Stimulated activated effector memory CD8-positive, alpha-beta T cell treated with anti-CD3 and anti-CD28 coated beads, Interleukin-12 subunit alpha, Interleukin-12 subunit beta, amount 100 ng/mL, for 72 hours (primary cell): Measurements from ENCODE around the gene CFAP77.

Experiments used
- ATAC-seq: fragments of 150-1000 bp; cut with Tn5 transposase; 2 replicates; pipeline ENCODE4 v1.10.0; 2021
- DNase-seq, 2 donors: peaks; one replicate each; pipeline ENCODE4 v3.0.0; 2021 to 2022; ENCODE audit warnings: low spot score in 2 of 2
- H3K27ac Mint-ChIP-seq: one replicate; pipeline ENCODE4 v1.8.0; 2022; ENCODE audit warnings: mild to moderate bottlenecking, mixed read lengths
- H3K36me3 Mint-ChIP-seq: one replicate; pipeline ENCODE4 v1.8.0; 2022; ENCODE audit warnings: mild to moderate bottlenecking, mixed read lengths
- H3K4me1 Mint-ChIP-seq: one replicate; pipeline ENCODE4 v1.8.0; 2022; ENCODE audit warnings: mixed read lengths
- H3K4me3 Mint-ChIP-seq: one replicate; pipeline ENCODE4 v1.8.0; 2022; ENCODE audit warnings: mild to moderate bottlenecking, mixed read lengths
- H3K9me3 Mint-ChIP-seq: one replicate; pipeline ENCODE4 v1.8.0; 2022; ENCODE audit warnings: mixed read lengths

The CFAP77 gene

DNA sequence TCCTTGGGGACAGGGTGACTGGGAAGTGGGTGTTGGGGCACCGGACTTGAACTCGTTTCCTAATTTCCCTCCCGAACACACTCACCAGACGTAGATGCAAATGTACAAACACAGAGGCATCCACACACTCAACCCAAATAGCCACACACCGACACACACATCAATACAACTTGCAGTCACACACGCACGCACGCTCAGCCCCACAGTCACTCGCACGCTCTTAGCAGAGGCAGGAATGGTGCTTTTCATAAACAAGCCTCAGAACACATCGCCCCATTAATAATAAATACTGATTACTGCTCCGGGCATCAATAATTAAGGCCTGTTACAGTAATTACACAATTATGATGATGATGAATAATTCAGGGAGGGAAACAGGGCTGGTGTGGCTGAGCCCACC, 178.1 kb downstream of the CFAP77 start:
- no peak for DNase-seq
- Mint-ChIP-seq H3K4me1 (peaks cover 6% of the 10 kb centered on the region), H3K9me3 (no peaks in the 10 kb centered on the region), H3K27ac (no peak overlapping the region), H3K4me3 (no peak overlapping the region), H3K36me3 (no peaks in the 10 kb centered on the region)
- no peak for ATAC-seq

- Mint-ChIP-seq H3K9me3 (no peaks in the 10 kb centered on the region), H3K4me1 (peaks cover 6% of the 10 kb centered on the region), H3K36me3 (peaks cover 5% of the 10 kb centered on the region), H3K4me3 (no peak overlapping the region), H3K27ac (no peak overlapping the region)
- DNase-seq = no peak
- no peak for ATAC-seq
Measured at GRCh38 chr9:132588501-132589147, 178.6 kb downstream of the CFAP77 start.

DNA sequence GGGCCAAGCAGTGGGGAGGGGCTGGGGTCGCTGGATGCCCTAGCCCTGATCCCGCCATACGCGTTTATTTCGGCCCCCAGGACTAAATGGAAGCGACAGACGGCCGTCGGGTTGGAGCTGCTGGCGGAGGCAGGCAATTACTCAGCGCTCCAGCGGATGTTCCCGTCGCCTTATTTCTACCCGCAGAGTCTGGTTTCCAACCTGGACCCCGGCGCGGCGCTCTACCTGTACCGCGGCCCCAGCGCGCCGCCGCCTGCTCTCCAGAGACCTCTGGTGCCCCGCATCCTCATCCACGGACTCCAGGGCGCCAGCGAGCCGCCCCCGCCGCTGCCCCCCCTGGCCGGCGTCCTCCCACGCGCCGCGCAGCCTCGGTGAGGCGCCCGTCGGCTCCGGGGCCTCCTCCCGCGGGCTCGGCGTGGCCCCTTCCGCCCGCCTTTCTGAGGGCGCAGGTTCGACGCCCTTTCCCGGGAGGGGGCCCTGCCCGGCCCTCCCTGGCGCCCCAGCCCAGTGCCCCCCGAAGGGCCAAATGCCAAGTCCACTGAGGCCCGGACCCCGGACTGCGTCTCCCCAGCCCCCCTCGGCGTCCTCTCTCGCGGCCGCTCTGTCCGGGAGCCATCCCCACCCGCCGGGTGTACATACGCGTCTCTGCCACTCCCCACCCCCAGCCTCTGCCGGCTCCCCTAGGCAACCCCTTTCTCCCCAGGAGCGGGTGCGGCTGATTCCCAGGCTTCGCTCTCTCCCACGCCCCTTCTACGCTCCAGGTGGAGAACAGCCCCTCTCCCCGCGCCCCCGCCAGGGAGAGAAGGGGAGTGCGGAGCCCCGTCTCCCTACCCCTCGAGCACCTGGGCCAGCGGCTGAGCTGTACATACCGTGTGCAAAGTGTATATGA, 179.4 kb downstream of the CFAP77 start:
- peaks cover 13% of the 10 kb centered on the region for H3K36me3 Mint-ChIP-seq
- no peak overlapping the region for H3K4me3 Mint-ChIP-seq
- H3K27ac Mint-ChIP-seq = no peak overlapping the region
- H3K9me3 Mint-ChIP-seq = no peaks in the 10 kb centered on the region
- ATAC-seq (no peak), DNase-seq (peak in 1 of 2 donors; percentile 50)
- H3K4me1 Mint-ChIP-seq = peaks cover 6% of the 10 kb centered on the region

GRCh38 chr9:132590037-132590317, 180.0 kb downstream of the CFAP77 start:
- peaks cover 18% of the 10 kb centered on the region for H3K36me3 Mint-ChIP-seq
- DNase-seq = no peak
- H3K27ac Mint-ChIP-seq = no peak overlapping the region
- no peaks in the 10 kb centered on the region for H3K9me3 Mint-ChIP-seq
- H3K4me3 Mint-ChIP-seq = no peak overlapping the region
- H3K4me1 Mint-ChIP-seq = peaks cover 6% of the 10 kb centered on the region
- ATAC-seq = no peak

- H3K4me1 Mint-ChIP-seq = peaks cover 6% of the 10 kb centered on the region
- H3K9me3 Mint-ChIP-seq = no peaks in the 10 kb centered on the region
- H3K36me3 Mint-ChIP-seq = peaks cover 24% of the 10 kb centered on the region
- no peak overlapping the region for H3K27ac Mint-ChIP-seq
- ATAC-seq (no peak), DNase-seq (peak in 1 of 2 donors; percentile 49)
- no peak overlapping the region for H3K4me3 Mint-ChIP-seq
Measured at GRCh38 chr9:132590318-132591182, 180.5 kb downstream of the CFAP77 start.

DNA sequence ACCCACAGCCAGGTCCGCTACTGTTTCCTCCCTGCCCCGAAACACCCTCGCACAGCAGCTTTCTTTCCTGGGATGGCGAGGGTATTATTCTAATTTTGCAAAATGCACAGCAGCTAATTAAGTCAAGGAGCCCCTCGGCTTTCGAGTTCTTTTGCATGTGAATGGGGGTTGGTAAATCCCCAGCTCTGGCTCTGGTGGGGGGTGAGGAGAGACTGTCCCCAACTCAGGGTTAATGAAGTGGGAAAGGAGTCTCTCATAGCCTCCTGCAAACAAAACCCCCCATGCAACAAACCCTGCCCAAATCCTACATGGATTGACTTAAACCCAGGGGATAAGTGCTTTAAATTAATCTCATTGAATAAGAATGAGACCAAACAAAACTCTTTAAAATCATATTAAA, 181.2 kb downstream of the CFAP77 start:
- peaks cover 29% of the 10 kb centered on the region for H3K36me3 Mint-ChIP-seq
- H3K4me1 Mint-ChIP-seq = peaks cover 6% of the 10 kb centered on the region
- ATAC-seq (no peak), DNase-seq (no peak)
- no peak overlapping the region for H3K4me3 Mint-ChIP-seq
- H3K27ac Mint-ChIP-seq = no peak overlapping the region
- H3K9me3 Mint-ChIP-seq = no peaks in the 10 kb centered on the region

- no peak overlapping the region for H3K4me3 Mint-ChIP-seq
- H3K9me3 Mint-ChIP-seq = no peaks in the 10 kb centered on the region
- peaks cover 35% of the 10 kb centered on the region for H3K36me3 Mint-ChIP-seq
- DNase-seq (no peak), ATAC-seq (no peak)
- no peak overlapping the region for H3K27ac Mint-ChIP-seq
- H3K4me1 Mint-ChIP-seq = peaks cover 6% of the 10 kb centered on the region
Measured at GRCh38 chr9:132591751-132592314, 181.8 kb downstream of the CFAP77 start.

DNA sequence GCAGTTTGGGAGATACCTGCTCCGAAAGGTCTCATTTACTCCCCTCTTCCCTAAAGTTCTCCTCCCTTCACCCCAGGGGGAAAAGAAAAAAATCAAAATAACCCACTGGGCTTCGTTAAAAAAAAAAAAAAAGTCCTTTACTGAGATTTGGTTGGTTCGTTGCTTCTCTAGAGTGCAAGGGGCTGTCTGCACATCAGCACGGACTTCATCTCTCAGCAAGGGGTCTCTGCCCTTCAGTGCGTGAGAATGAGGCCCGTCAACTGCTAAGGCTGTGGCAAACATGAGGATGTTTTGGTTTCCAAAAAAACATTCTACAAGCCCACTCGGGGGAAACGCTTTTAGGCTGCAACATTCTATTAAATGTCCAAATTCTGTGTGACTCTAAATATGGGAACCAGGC, 182.4 kb downstream of the CFAP77 start:
- no peak overlapping the region for H3K27ac Mint-ChIP-seq
- peaks cover 41% of the 10 kb centered on the region for H3K36me3 Mint-ChIP-seq
- no peak for ATAC-seq
- H3K9me3 Mint-ChIP-seq = no peaks in the 10 kb centered on the region
- H3K4me3 Mint-ChIP-seq = no peak overlapping the region
- DNase-seq = no peak
- peaks cover 6% of the 10 kb centered on the region for H3K4me1 Mint-ChIP-seq

GRCh38 chr9:132594412-132594811, 184.4 kb downstream of the CFAP77 start:
- DNase-seq (no peak), ATAC-seq (no peak)
- Mint-ChIP-seq H3K36me3 (peaks cover 59% of the 10 kb centered on the region), H3K4me3 (no peak overlapping the region), H3K4me1 (peaks cover 6% of the 10 kb centered on the region), H3K9me3 (no peaks in the 10 kb centered on the region), H3K27ac (no peak overlapping the region)

DNA sequence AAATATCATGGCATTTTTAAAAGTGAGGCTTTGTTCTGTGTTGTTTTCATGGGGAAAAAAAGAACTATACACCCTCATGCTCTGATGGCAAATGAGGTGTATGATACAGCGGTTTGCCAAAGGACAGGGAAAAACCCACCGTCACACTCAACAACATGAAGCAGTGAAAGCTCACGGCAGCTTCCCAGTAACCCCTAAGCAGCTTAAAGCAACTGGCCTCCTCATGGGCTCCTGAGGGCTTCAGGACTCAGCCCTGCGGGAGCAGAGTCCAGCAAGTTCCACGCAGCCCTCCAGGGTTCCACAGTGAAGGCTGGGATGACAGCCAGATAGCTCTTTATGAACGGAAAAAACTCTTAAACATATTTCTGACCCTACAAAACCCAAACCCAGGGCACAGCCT, 185.3 kb downstream of the CFAP77 start:
- DNase-seq (no peak), ATAC-seq (no peak)
- no peaks in the 10 kb centered on the region for H3K9me3 Mint-ChIP-seq
- H3K27ac Mint-ChIP-seq = no peak overlapping the region
- peaks cover 6% of the 10 kb centered on the region for H3K4me1 Mint-ChIP-seq
- H3K36me3 Mint-ChIP-seq = peaks cover 65% of the 10 kb centered on the region
- H3K4me3 Mint-ChIP-seq = no peak overlapping the region

GRCh38 chr9:132596200-132596599, 186.2 kb downstream of the CFAP77 start:
- Mint-ChIP-seq H3K36me3 (peaks cover 73% of the 10 kb centered on the region), H3K9me3 (no peaks in the 10 kb centered on the region), H3K27ac (peak overlapping the region; percentile 55), H3K4me3 (no peak overlapping the region), H3K4me1 (peaks cover 2% of the 10 kb centered on the region)
- no peak for DNase-seq
- no peak for ATAC-seq

- Mint-ChIP-seq H3K36me3 (peaks cover 79% of the 10 kb centered on the region), H3K9me3 (no peaks in the 10 kb centered on the region)
- no peak for DNase-seq
Measured at GRCh38 chr9:132597073-132597775, 187.2 kb downstream of the CFAP77 start.

DNA sequence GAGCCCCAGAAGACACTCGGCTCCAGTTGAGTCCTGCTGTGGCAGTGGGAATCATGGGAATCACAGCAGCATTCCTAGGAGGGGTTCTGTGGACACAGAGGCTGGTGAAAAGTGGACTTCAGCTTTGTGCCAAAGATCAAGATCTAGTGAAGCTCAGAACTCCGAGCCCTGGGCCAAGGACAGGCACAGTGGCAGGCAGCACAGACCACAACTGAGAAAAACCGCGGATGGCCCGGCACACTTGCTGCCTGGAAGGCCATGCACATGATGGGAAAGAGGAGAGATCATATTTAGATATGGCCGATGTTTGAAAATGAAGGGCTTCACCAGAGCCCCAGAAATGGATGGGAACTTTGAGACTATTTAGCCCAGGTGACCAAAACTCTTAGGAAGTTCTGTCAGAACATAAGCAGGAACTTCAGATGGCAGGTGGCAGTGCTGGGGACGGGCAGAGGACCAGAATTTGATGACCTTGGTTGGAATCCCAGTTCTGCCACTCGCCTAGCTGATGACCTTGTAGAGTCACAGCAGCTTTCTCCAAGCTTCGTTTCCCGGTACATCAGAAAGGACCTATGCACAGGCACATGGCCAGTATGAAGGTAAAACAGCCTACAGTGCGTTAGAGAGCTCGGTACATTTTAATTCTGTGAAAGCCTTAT, 190.4 kb downstream of the CFAP77 start:
- Mint-ChIP-seq H3K9me3 (no peaks in the 10 kb centered on the region), H3K4me1 (peaks cover 2% of the 10 kb centered on the region), H3K36me3 (peaks cover 66% of the 10 kb centered on the region), H3K27ac (no peak overlapping the region), H3K4me3 (no peak overlapping the region)
- ATAC-seq (no peak), DNase-seq (no peak)

More at GRCh38 chr9:132597073-132597775, 187.2 kb downstream of the CFAP77 start:
- H3K4me1 Mint-ChIP-seq = no peaks in the 10 kb centered on the region
- H3K4me3 Mint-ChIP-seq = no peak overlapping the region
- H3K27ac Mint-ChIP-seq = peak overlapping the region; percentile 55
- ATAC-seq = no peak

DNA sequence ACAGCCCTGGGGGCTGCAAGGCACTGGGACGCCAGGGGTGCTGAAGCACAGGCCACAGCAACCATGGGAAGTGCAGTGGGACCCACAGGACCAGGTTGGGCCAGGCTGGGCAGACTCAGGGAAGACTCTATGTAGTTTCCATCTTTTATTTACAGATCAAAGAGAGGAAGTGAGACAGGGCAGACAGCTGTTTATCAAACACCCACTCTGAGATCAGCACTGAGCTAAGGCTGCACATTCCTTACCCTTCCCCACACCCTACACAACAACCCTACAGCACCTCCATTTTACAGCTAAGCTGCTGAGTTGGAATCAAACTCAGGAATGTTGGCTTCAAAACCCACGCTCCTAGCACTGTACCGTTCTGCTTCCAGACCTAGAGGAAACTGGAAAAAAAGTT, 192.2 kb downstream of the CFAP77 start:
- no peaks in the 10 kb centered on the region for H3K9me3 Mint-ChIP-seq
- no peak overlapping the region for H3K4me3 Mint-ChIP-seq
- no peak for DNase-seq
- H3K4me1 Mint-ChIP-seq = peaks cover 6% of the 10 kb centered on the region
- no peak overlapping the region for H3K27ac Mint-ChIP-seq
- ATAC-seq = no peak
- H3K36me3 Mint-ChIP-seq = peaks cover 66% of the 10 kb centered on the region
